Measurements from ENCODE around the gene CFH.

Gene CFH

GRCh38 chr1:196651637-196652215 lies at the start of gene CFH:
Gene CFH (plus strand): TSS chr1:196652043. CDS start chr1:196652118, 75 bp downstream.
- no peak within 1 kb of the TSS for H3K27ac ChIP-seq
- peak within 1 kb of the TSS; percentile 40 for H3K4me2 ChIP-seq
- no peaks in the 10 kb centered on the region for H3K27me3 ChIP-seq (ENCODE audit: insufficient read depth, low read depth)
- no peaks in the 10 kb centered on the region for H4K20me1 ChIP-seq (ENCODE audit: insufficient read depth)
- peaks cover 16% of the 10 kb centered on the region for H3K4me1 ChIP-seq (ENCODE audit: low read depth, poor library complexity, severe bottlenecking)
- H3K36me3 ChIP-seq (ENCODE audit: insufficient read depth), result no peaks in the 10 kb centered on the region
- TF ChIP-seq CTCF (conservative IDR thresholded peaks at IDR 0.05; ENCODE audit: low read depth, low read length), result no peak
- no peak within 1 kb of the TSS for H3K9ac ChIP-seq
- H2AFZ ChIP-seq (ENCODE audit: low read depth), result peak within 1 kb of the TSS; percentile 32; the same call in 1 of the 2 replicates
- H3K79me2 ChIP-seq (ENCODE audit: insufficient read depth, low read depth), result no peaks in the 10 kb centered on the region
- H3K4me3 ChIP-seq (IDR thresholded peaks at IDR 0.05; ENCODE audit: insufficient read depth, low read depth, low read length), result no peak within 1 kb of the TSS

GRCh38 chr1:196603651-196604050 lies 48.2 kb upstream of the CFH start:
- Histone ChIP-seq H3K27me3 (ENCODE audit: insufficient read depth, low read depth) (no peaks in the 10 kb centered on the region), H3K4me1 (ENCODE audit: low read depth, poor library complexity, severe bottlenecking) (no peaks in the 10 kb centered on the region), H3K4me2 (no peak overlapping the region), H3K9ac (no peak overlapping the region), H3K27ac (no peak overlapping the region), H3K4me3 (IDR thresholded peaks at IDR 0.05; ENCODE audit: insufficient read depth, low read depth, low read length) (no peak overlapping the region), H2AFZ (ENCODE audit: low read depth) (no peak overlapping the region), H3K36me3 (ENCODE audit: insufficient read depth) (no peaks in the 10 kb centered on the region), H3K79me2 (ENCODE audit: insufficient read depth, low read depth) (no peaks in the 10 kb centered on the region), H4K20me1 (ENCODE audit: insufficient read depth) (no peaks in the 10 kb centered on the region)
- TF ChIP-seq CTCF (conservative IDR thresholded peaks at IDR 0.05; ENCODE audit: low read depth, low read length), result no peak

- Histone ChIP-seq H3K4me2 (no peak overlapping the region), H3K27me3 (ENCODE audit: insufficient read depth, low read depth) (no peaks in the 10 kb centered on the region), H2AFZ (ENCODE audit: low read depth) (no peak overlapping the region), H3K27ac (no peak overlapping the region), H4K20me1 (ENCODE audit: insufficient read depth) (no peaks in the 10 kb centered on the region), H3K36me3 (ENCODE audit: insufficient read depth) (no peaks in the 10 kb centered on the region), H3K9ac (no peak overlapping the region), H3K79me2 (ENCODE audit: insufficient read depth, low read depth) (no peaks in the 10 kb centered on the region), H3K4me3 (IDR thresholded peaks at IDR 0.05; ENCODE audit: insufficient read depth, low read depth, low read length) (no peak overlapping the region), H3K4me1 (ENCODE audit: low read depth, poor library complexity, severe bottlenecking) (no peaks in the 10 kb centered on the region)
- no peak for TF ChIP-seq CTCF (conservative IDR thresholded peaks at IDR 0.05; ENCODE audit: low read depth, low read length)
Measured at GRCh38 chr1:196607981-196608380, 43.9 kb upstream of the CFH start.

GRCh38 chr1:196608390-196609369 lies 43.2 kb upstream of the CFH start, which contains the start of gene KCNT2:
Gene KCNT2 (minus strand): TSS chr1:196608440. CDS start chr1:196608309, 131 bp downstream.
- Histone ChIP-seq H3K27ac (no peak within 1 kb of the TSS), H3K36me3 (ENCODE audit: insufficient read depth) (no peaks in the 10 kb centered on the region), H4K20me1 (ENCODE audit: insufficient read depth) (no peaks in the 10 kb centered on the region), H2AFZ (ENCODE audit: low read depth) (no peak within 1 kb of the TSS), H3K4me2 (no peak within 1 kb of the TSS), H3K27me3 (ENCODE audit: insufficient read depth, low read depth) (no peaks in the 10 kb centered on the region), H3K4me3 (IDR thresholded peaks at IDR 0.05; ENCODE audit: insufficient read depth, low read depth, low read length) (no peak within 1 kb of the TSS), H3K79me2 (ENCODE audit: insufficient read depth, low read depth) (no peaks in the 10 kb centered on the region), H3K9ac (no peak within 1 kb of the TSS), H3K4me1 (ENCODE audit: low read depth, poor library complexity, severe bottlenecking) (no peaks in the 10 kb centered on the region)
- TF ChIP-seq CTCF (conservative IDR thresholded peaks at IDR 0.05; ENCODE audit: low read depth, low read length), result no peak
